ENCODE measurements around the gene WDR87. TPM values are rescaled to one million over a fixed set of nuclear protein-coding genes. Genes with fewer than 3 reads are reported as not detected.
A peak's percentile ranks its signal among the peaks of the same experiment; 100 is the strongest.

Gene WDR87
- total and polyA plus RNA-seq, 4 donors, result not detected

- TF ChIP-seq HNF4A (conservative IDR thresholded peaks at IDR 0.05), result peak; percentile 48 to 56
Observed at GRCh38 chr19:37931881-37932655, 25.7 kb upstream of the WDR87 start (continued).

DNA sequence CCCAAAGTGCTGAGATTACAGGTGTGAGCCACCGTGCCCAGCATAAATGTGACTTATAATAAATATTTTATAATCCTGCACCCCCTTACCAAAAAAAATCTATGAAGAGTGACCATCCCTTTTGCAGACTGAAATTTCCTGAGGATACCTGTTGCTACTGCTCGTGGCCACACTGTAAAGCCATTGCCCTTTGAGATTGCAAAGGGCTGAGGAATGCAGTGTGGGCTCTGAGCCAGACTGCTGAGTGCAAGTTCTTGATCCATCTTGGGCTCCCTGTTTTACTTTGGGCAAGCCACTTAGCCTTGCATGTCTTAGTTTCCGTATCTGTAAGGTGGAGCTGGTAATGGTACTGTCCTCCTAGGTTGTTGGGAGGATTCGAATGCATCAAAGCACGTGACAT lies 24.0 kb upstream of the WDR87 start:
- no peak for DNase-seq (ENCODE audit: low spot score)
- no peaks in the 10 kb centered on the region for H3K36me3 ChIP-seq (ENCODE audit: control insufficient read depth in 4 of 4, insufficient read depth in 3 of 4, low read depth in 1 of 4, low read length in 3 of 4)
- TF ChIP-seq HNF4G (IDR thresholded peaks at IDR 0.05) (no peak), FOXA1 (IDR thresholded peaks at IDR 0.05) (no peak), TAF1 (conservative IDR thresholded peaks at IDR 0.05) (no peak), FOXA2 (IDR thresholded peaks at IDR 0.05) (no peak), JUND (IDR thresholded peaks at IDR 0.05) (no peak), RAD21 (IDR thresholded peaks at IDR 0.05) (no peak), YY1 (IDR thresholded peaks at IDR 0.05) (no peak), NR2F2 (IDR thresholded peaks at IDR 0.05) (no peak), RXRA (IDR thresholded peaks at IDR 0.05) (no peak), ATF3 (IDR thresholded peaks at IDR 0.05) (no peak), GABPA (IDR thresholded peaks at IDR 0.05 in 1 of 2, conservative IDR thresholded peaks at IDR 0.05 in 1 of 2) (no peak), EGR1 (IDR thresholded peaks at IDR 0.05; ENCODE audit: low read depth in 2 of 2) (no peak), HNF4A (conservative IDR thresholded peaks at IDR 0.05) (no peak), REST (IDR thresholded peaks at IDR 0.05) (no peak), SP1 (IDR thresholded peaks at IDR 0.05) (no peak)
- TF ChIP-seq, protein P1, sequence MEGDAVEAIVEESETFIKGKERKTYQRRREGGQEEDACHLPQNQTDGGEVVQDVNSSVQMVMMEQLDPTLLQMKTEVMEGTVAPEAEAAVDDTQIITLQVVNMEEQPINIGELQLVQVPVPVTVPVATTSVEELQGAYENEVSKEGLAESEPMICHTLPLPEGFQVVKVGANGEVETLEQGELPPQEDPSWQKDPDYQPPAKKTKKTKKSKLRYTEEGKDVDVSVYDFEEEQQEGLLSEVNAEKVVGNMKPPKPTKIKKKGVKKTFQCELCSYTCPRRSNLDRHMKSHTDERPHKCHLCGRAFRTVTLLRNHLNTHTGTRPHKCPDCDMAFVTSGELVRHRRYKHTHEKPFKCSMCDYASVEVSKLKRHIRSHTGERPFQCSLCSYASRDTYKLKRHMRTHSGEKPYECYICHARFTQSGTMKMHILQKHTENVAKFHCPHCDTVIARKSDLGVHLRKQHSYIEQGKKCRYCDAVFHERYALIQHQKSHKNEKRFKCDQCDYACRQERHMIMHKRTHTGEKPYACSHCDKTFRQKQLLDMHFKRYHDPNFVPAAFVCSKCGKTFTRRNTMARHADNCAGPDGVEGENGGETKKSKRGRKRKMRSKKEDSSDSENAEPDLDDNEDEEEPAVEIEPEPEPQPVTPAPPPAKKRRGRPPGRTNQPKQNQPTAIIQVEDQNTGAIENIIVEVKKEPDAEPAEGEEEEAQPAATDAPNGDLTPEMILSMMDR (IDR thresholded peaks at IDR 0.05; ENCODE audit: low read depth, low read length, missing input control), result no peak
- TF ChIP-seq, protein P2, sequence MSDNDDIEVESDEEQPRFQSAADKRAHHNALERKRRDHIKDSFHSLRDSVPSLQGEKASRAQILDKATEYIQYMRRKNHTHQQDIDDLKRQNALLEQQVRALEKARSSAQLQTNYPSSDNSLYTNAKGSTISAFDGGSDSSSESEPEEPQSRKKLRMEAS (IDR thresholded peaks at IDR 0.05), result no peak
- TF ChIP-seq, protein P3, sequence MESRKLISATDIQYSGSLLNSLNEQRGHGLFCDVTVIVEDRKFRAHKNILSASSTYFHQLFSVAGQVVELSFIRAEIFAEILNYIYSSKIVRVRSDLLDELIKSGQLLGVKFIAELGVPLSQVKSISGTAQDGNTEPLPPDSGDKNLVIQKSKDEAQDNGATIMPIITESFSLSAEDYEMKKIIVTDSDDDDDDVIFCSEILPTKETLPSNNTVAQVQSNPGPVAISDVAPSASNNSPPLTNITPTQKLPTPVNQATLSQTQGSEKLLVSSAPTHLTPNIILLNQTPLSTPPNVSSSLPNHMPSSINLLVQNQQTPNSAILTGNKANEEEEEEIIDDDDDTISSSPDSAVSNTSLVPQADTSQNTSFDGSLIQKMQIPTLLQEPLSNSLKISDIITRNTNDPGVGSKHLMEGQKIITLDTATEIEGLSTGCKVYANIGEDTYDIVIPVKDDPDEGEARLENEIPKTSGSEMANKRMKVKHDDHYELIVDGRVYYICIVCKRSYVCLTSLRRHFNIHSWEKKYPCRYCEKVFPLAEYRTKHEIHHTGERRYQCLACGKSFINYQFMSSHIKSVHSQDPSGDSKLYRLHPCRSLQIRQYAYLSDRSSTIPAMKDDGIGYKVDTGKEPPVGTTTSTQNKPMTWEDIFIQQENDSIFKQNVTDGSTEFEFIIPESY (IDR thresholded peaks at IDR 0.05), result no peak
- no peak overlapping the region for H3K4me3 ChIP-seq (ENCODE audit: low read depth in 1 of 3, low read length in 3 of 3)
- no peaks in the 10 kb centered on the region for H3K27me3 ChIP-seq (ENCODE audit: control insufficient read depth in 4 of 4, insufficient read depth in 4 of 4, low read length in 3 of 4)
- H3K27ac ChIP-seq (ENCODE audit: low read depth in 1 of 2, low read length in 2 of 2), result no peak overlapping the region
- H3K9ac ChIP-seq (ENCODE audit: low read depth in 1 of 2, low read length in 2 of 2), result no peak overlapping the region
- H3K4me1 ChIP-seq (ENCODE audit: control insufficient read depth in 4 of 4, insufficient read depth in 4 of 4, low read length in 3 of 4), result peaks cover 10 to 50% (median 43%) of the 10 kb centered on the region in 4 donors
- 91% methylated on average over 5 of the region's 5 CpGs for WGBS
- H3K9me3 ChIP-seq (ENCODE audit: control insufficient read depth in 4 of 4, low read length in 3 of 4), result peaks cover 0 to 1% (median 0%) of the 10 kb centered on the region in 4 donors
